SK-MEL-5 (cell line): ENCODE measurements around the gene CACNA1D. TPM values are rescaled to one million over a fixed set of nuclear protein-coding genes. Genes with fewer than 3 reads are reported as not detected.
"Not testable (repeated sequence)": the region's sequence is repeated elsewhere in the genome, so short reads cannot be mapped to it uniquely, and the experiment has no call there.

Source experiments
- DNase-seq: peaks from one replicate; pipeline ENCODE4 v3.0.0-alpha.2; 2016; ENCODE audit warnings: low read depth, low spot score
- in situ Hi-C: cut with HindIII; loops from 2 replicates; pipeline ENCODE4 v1.10.0; 2016; ENCODE audit warnings: low sequenced_read_pairs, high pct_unique_total_duplicates, low pct_unique_long_range_greater_than_20kb
- total RNA-seq: library from RNA; depleted of rRNA; stranded (reverse); fragments of >200 nt; shearing (Covaris generic); gene quantifications from 2 replicates; pipeline ENCODE4 v1.2.3, GENCODE V29; 2014

CACNA1D gene
- total RNA-seq, 1 experiment from 2014 or later: 3.2 TPM

- in situ Hi-C loops: no loop called here
- no peak for DNase-seq
These were observed 51.6 kb downstream of the CACNA1D start for GRCh38 chr3:53545996-53546359.

- DNase-seq: no peak
- in situ Hi-C loops: no loop called here
These were observed 52.9 kb downstream of the CACNA1D start for GRCh38 chr3:53547327-53547726.

- in situ Hi-C loops: no loop called here
- no peak for DNase-seq
These were observed 55.7 kb downstream of the CACNA1D start for GRCh38 chr3:53550005-53550620.

- DNase-seq: no peak
- in situ Hi-C loops: no loop called here
These were observed 56.9 kb downstream of the CACNA1D start for GRCh38 chr3:53551324-53551723.

- no peak for DNase-seq
- in situ Hi-C loops: no loop called here
These were observed 58.3 kb downstream of the CACNA1D start for GRCh38 chr3:53552730-53553129.

GRCh38 chr3:53553200-53553599 lies 58.8 kb downstream of the CACNA1D start:
- no peak for DNase-seq
- in situ Hi-C loops: no loop called here

GRCh38 chr3:53554559-53555067 lies 60.2 kb downstream of the CACNA1D start:
- in situ Hi-C loops: no loop called here
- DNase-seq: no peak

GRCh38 chr3:53555068-53555588 lies 60.7 kb downstream of the CACNA1D start:
- no peak for DNase-seq
- in situ Hi-C loops: no loop called here

- DNase-seq: no peak
- in situ Hi-C loops: no loop called here
These were observed 72.2 kb downstream of the CACNA1D start for GRCh38 chr3:53566461-53567145.

GRCh38 chr3:53570081-53570480 lies 75.7 kb downstream of the CACNA1D start:
- in situ Hi-C loops: no loop called here
- DNase-seq: no peak

- in situ Hi-C loops: no loop called here
- no peak for DNase-seq
These were observed 76.3 kb downstream of the CACNA1D start for GRCh38 chr3:53570709-53571108.

GRCh38 chr3:53571264-53571663 lies 76.9 kb downstream of the CACNA1D start:
- DNase-seq: no peak
- in situ Hi-C loops: no loop called here

GRCh38 chr3:53572184-53572583 lies 77.8 kb downstream of the CACNA1D start:
- DNase-seq, in situ Hi-C loops: not testable (repeated sequence)

- DNase-seq: no peak
- in situ Hi-C loops: no loop called here
These were observed 83.1 kb downstream of the CACNA1D start for GRCh38 chr3:53577506-53577905.

GRCh38 chr3:53579636-53580035 lies 85.2 kb downstream of the CACNA1D start:
- no peak for DNase-seq

GRCh38 chr3:53581671-53582070 lies 87.3 kb downstream of the CACNA1D start:
- in situ Hi-C loops: no loop called here
- DNase-seq: no peak

More at GRCh38 chr3:53579636-53580035, 85.2 kb downstream of the CACNA1D start:
- in situ Hi-C loops: no loop called here

GRCh38 chr3:53583161-53583690 lies 88.8 kb downstream of the CACNA1D start:
- no peak for DNase-seq
- in situ Hi-C loops: no loop called here

- in situ Hi-C loops: no loop called here
- no peak for DNase-seq
These were observed 90.6 kb downstream of the CACNA1D start for GRCh38 chr3:53585049-53585448.

- in situ Hi-C loops: no loop called here
These were observed 91.2 kb downstream of the CACNA1D start for GRCh38 chr3:53585627-53586026.

More at GRCh38 chr3:53585627-53586026, 91.2 kb downstream of the CACNA1D start:
- DNase-seq: no peak
